Activated T-cell treated with anti-CD3 and anti-CD28 coated beads, Interleukin-2, amount 50 U/mL, for 4 hours (primary cell): ENCODE results near the gene HDAC7. TPM values are rescaled to one million over a fixed set of nuclear protein-coding genes. Genes with fewer than 3 reads are reported as not detected.
A peak's percentile ranks its signal among the peaks of the same experiment; 100 is the strongest.

Experiments
- ATAC-seq, 2 donors: fragments of 200-7000 bp; cut with Tn5 transposase; one replicate each; pipeline ENCODE4 v1.10.0; 2021
- DNase-seq: peaks from one replicate; pipeline ENCODE4 v3.0.0-alpha.2; 2020
- H3K27me3 Mint-ChIP-seq: one replicate; pipeline ENCODE4 v1.8.0; 2021; ENCODE audit warnings: low read depth, mixed read lengths
- H3K36me3 Mint-ChIP-seq: one replicate; pipeline ENCODE4 v1.8.0; 2022; ENCODE audit warnings: mixed read lengths; ENCODE audit not compliant: insufficient read depth
- H3K4me1 Mint-ChIP-seq: one replicate; pipeline ENCODE4 v1.8.0; 2021; ENCODE audit warnings: low read depth, mixed read lengths
- H3K4me3 Mint-ChIP-seq: one replicate; pipeline ENCODE4 v1.8.0; 2021; ENCODE audit warnings: mild to moderate bottlenecking, moderate library complexity, mixed read lengths
- H3K9me3 Mint-ChIP-seq: one replicate; pipeline ENCODE4 v1.8.0; 2021; ENCODE audit warnings: mixed read lengths
- total RNA-seq, 3 donors: library from RNA; stranded (reverse); gene quantifications; one replicate each; pipeline ENCODE4 v1.2.1, GENCODE V29; 2021

The HDAC7 gene
- total RNA-seq, 3 donors from 2014 or later = 168 to 199 (median 199) TPM

- H3K27me3 Mint-ChIP-seq = no peaks in the 10 kb centered on the region
- peak overlapping the region; percentile 33 for H3K4me3 Mint-ChIP-seq
- peaks cover 81% of the 10 kb centered on the region for H3K4me1 Mint-ChIP-seq
- no peak for DNase-seq
- H3K9me3 Mint-ChIP-seq = no peaks in the 10 kb centered on the region
- no peak for ATAC-seq
- peaks cover 14% of the 10 kb centered on the region for H3K36me3 Mint-ChIP-seq
Observed at GRCh38 chr12:47803191-47803875, 16.4 kb downstream of the HDAC7 start.

DNA sequence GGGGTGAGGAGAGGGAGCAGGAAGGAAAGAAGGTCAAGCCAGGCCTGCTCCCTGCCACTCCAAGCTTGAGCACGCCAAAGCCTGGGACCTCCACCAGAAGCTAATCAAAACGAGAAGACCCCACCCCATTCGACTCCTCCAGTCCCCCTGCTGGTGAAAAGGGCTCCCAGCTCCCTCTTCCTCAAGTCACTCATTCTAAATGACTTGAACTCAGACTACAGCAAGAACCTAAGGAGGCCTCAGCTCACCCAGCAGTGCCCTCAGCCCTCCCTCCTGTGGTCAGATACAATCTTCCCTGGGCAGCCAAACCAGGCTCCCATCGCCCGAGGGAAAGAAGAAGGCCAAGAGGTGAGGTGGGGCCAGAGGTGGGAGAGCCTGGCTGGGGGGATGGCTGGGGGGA lies 17.4 kb downstream of the HDAC7 start:
- Mint-ChIP-seq H3K27me3 (no peaks in the 10 kb centered on the region), H3K9me3 (no peaks in the 10 kb centered on the region), H3K4me1 (peaks cover 74% of the 10 kb centered on the region), H3K4me3 (no peak overlapping the region), H3K36me3 (peaks cover 18% of the 10 kb centered on the region)
- ATAC-seq (peak in 1 of 2 donors; percentile 42), DNase-seq (no peak)

- no peak overlapping the region for H3K4me3 Mint-ChIP-seq
- H3K36me3 Mint-ChIP-seq = peaks cover 17% of the 10 kb centered on the region
- no peaks in the 10 kb centered on the region for H3K27me3 Mint-ChIP-seq
- DNase-seq = no peak
- H3K4me1 Mint-ChIP-seq = peaks cover 69% of the 10 kb centered on the region
- ATAC-seq = no peak
- H3K9me3 Mint-ChIP-seq = no peaks in the 10 kb centered on the region
Observed at GRCh38 chr12:47801904-47802246, 17.8 kb downstream of the HDAC7 start.

- H3K27me3 Mint-ChIP-seq = no peaks in the 10 kb centered on the region
- H3K36me3 Mint-ChIP-seq = peaks cover 17% of the 10 kb centered on the region
- H3K4me3 Mint-ChIP-seq = no peak overlapping the region
- ATAC-seq (no peak), DNase-seq (no peak)
- H3K9me3 Mint-ChIP-seq = no peaks in the 10 kb centered on the region
- H3K4me1 Mint-ChIP-seq = peaks cover 64% of the 10 kb centered on the region
Observed at GRCh38 chr12:47801170-47801903, 18.4 kb downstream of the HDAC7 start.

- DNase-seq (no peak), ATAC-seq (no peak)
- H3K9me3 Mint-ChIP-seq = no peaks in the 10 kb centered on the region
- peaks cover 56% of the 10 kb centered on the region for H3K4me1 Mint-ChIP-seq
- H3K36me3 Mint-ChIP-seq = peaks cover 17% of the 10 kb centered on the region
- H3K27me3 Mint-ChIP-seq = no peaks in the 10 kb centered on the region
- no peak overlapping the region for H3K4me3 Mint-ChIP-seq
Observed at GRCh38 chr12:47800582-47800981, 19.1 kb downstream of the HDAC7 start.

DNA sequence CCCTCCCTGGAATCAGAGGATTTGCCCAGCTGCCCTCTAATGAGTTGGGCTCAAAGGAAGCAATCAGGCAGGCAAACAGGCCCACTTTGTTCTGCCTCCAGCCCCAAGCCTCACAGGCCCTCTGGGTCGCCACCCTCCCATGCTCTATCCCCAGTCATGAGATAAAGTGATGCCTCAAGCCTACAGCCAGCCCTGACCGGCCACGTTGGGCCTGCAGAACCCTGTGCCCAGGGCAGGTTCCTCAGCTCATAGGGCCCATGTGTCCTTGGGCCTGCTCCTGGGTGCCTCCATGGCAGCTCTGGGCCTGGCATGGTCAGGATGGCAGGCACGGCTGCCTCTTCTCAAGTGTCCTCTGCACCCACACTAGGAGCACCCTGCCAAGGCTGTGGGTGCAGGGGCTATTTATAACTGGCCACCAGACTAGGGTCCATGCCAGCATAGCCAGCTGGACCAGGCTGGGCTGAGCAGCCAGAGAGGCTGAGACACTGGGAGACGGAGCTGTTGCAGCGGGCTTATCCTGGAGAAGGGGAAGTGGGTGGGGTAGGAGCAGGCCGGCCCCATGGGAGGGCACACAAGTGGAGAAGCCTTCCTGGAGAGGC lies 20.2 kb downstream of the HDAC7 start:
- Mint-ChIP-seq H3K27me3 (no peaks in the 10 kb centered on the region), H3K4me3 (no peak overlapping the region), H3K36me3 (peaks cover 8% of the 10 kb centered on the region), H3K9me3 (no peaks in the 10 kb centered on the region), H3K4me1 (peaks cover 45% of the 10 kb centered on the region)
- DNase-seq (no peak), ATAC-seq (no peak)

DNA sequence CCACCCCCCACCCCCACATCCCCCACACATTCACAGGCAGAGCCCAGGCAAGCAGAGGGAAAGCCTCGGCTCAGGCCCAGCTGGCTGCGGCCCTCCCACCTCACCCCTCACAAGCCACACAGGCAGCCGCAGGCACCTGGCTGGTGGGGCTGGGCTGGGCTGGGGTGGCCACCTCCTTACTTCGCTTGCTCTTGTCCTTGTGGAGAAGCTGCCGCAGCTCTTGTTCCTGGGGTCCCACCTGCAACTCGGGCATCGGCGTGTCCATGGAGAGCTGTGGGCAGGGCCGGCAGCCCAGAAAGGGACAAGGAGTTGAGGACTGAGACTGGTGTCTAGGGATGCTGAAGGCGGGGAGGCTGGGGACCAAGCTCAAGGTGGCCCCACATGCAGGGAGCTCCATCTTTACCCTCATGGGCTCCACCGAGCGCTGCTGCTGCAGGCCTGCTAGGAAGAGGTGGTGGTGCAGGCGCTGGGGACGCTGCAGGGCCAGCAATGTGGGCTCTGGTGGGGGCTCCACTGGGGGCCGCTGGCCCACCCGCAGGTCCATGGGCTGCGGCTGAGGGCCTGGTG lies 21.2 kb downstream of the HDAC7 start:
- H3K36me3 Mint-ChIP-seq = peaks cover 11% of the 10 kb centered on the region

GRCh38 chr12:47797441-47797840 lies 22.3 kb downstream of the HDAC7 start:
- DNase-seq (peak; percentile 42), ATAC-seq (peak; percentile 75 to 79)
- Mint-ChIP-seq H3K9me3 (no peaks in the 10 kb centered on the region), H3K36me3 (peaks cover 12% of the 10 kb centered on the region), H3K4me3 (no peak overlapping the region), H3K27me3 (no peaks in the 10 kb centered on the region), H3K4me1 (peaks cover 25% of the 10 kb centered on the region)

More for the DNA sequence above, 21.2 kb downstream of the HDAC7 start:
- peaks cover 35% of the 10 kb centered on the region for H3K4me1 Mint-ChIP-seq
- ATAC-seq (no peak), DNase-seq (no peak)
- H3K4me3 Mint-ChIP-seq = no peak overlapping the region
- H3K27me3 Mint-ChIP-seq = no peaks in the 10 kb centered on the region
- no peaks in the 10 kb centered on the region for H3K9me3 Mint-ChIP-seq

GRCh38 chr12:47795814-47796411 lies 23.8 kb downstream of the HDAC7 start:
- H3K36me3 Mint-ChIP-seq = peaks cover 14% of the 10 kb centered on the region
- ATAC-seq (no peak), DNase-seq (no peak)
- H3K9me3 Mint-ChIP-seq = no peaks in the 10 kb centered on the region
- H3K4me1 Mint-ChIP-seq = peaks cover 11% of the 10 kb centered on the region
- H3K4me3 Mint-ChIP-seq = no peak overlapping the region
- no peaks in the 10 kb centered on the region for H3K27me3 Mint-ChIP-seq

GRCh38 chr12:47795121-47795813 lies 24.4 kb downstream of the HDAC7 start:
- Mint-ChIP-seq H3K9me3 (no peaks in the 10 kb centered on the region), H3K4me1 (peaks cover 7% of the 10 kb centered on the region), H3K27me3 (no peaks in the 10 kb centered on the region), H3K4me3 (no peak overlapping the region), H3K36me3 (peaks cover 19% of the 10 kb centered on the region)
- ATAC-seq = no peak
- no peak for DNase-seq

DNA sequence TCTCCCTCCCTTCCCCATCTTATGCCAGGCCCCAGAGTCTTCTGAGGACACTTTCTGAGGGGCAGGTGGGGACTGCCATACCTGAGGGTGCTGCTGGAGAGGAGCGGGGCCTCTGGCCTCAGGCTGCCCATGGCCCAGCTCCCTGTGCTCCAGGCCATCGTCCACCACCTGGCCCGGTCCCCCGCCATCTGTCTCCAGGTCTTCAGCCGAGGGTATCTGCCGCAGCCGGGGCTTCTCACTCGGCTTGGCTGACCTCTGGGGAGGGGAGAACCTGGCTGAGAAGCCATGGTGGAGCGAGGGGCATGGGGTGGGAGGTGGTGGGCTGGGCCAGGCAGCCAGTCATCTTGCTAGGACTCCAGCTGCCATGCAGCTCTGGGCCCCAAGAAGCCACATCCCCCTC lies 25.0 kb downstream of the HDAC7 start:
- no peak for DNase-seq
- no peak for ATAC-seq
- H3K4me1 Mint-ChIP-seq = peaks cover 7% of the 10 kb centered on the region
- no peak overlapping the region for H3K4me3 Mint-ChIP-seq
- H3K27me3 Mint-ChIP-seq = no peaks in the 10 kb centered on the region
- no peaks in the 10 kb centered on the region for H3K9me3 Mint-ChIP-seq
- H3K36me3 Mint-ChIP-seq = peaks cover 19% of the 10 kb centered on the region

DNA sequence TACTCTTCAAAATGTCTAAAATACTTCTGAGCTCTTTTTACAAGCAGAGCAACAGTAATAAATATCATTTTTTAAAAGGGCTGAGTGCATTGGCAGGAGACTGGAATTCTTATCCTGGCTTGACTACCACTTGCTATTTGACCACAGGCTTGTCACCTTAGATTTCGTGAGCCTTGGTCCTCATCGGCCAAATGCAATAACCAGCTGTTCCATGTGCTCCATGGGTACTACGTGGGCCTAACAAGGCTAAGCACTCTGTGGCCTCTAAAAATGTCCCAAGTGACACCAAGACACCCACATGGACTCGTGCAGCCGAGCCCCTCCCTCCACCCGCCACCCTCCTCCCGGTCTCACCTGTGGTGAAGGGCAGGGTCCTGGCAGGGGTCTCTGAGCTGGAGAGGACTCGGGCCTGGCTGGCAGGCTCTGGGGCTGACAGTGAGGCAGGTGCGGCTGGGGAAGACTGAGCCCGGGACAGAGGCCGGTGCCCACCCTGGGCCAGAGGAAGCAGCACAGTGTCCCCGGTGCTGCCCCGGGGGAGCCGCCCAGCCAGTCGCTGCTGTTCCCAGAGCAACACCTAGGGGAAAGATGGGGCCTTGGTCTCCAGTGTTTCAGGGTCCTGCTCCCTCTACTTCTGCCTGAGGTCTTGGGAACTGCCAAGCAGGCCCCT lies 26.6 kb downstream of the HDAC7 start:
- peaks cover 3% of the 10 kb centered on the region for H3K4me1 Mint-ChIP-seq
- no peak for DNase-seq
- no peaks in the 10 kb centered on the region for H3K27me3 Mint-ChIP-seq
- no peak overlapping the region for H3K4me3 Mint-ChIP-seq
- ATAC-seq = no peak
- no peaks in the 10 kb centered on the region for H3K9me3 Mint-ChIP-seq
- peaks cover 31% of the 10 kb centered on the region for H3K36me3 Mint-ChIP-seq

DNA sequence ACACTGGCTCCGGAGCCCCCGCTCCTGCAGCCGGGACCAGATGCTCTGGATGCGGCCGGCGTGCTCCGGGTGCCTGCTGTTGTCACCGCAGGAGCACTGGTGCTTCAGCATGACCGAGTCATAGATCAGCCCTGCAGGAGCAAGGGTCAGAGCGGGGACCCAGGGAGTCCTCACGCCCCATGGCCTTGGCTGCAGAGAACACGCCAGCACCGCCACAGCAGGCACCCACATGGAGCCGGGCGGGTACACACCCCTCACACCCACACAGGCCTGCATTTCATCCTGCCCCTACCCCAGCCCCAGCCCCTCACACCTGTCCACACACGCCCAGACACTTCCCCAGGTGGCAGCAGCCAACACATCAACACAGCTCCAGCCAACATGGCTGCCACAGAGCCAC lies 27.8 kb downstream of the HDAC7 start:
- ATAC-seq = no peak
- H3K9me3 Mint-ChIP-seq = no peaks in the 10 kb centered on the region
- no peaks in the 10 kb centered on the region for H3K27me3 Mint-ChIP-seq
- no peaks in the 10 kb centered on the region for H3K4me1 Mint-ChIP-seq
- peaks cover 38% of the 10 kb centered on the region for H3K36me3 Mint-ChIP-seq
- DNase-seq = no peak
- H3K4me3 Mint-ChIP-seq = no peak overlapping the region
